ENCODE measurements around the gene FUZ. TPM values are rescaled to one million over a fixed set of nuclear protein-coding genes. Genes with fewer than 3 reads are reported as not detected.

Gene FUZ
- total and polyA plus RNA-seq, 2 donors (not counting 1 experiment from before 2014, with no cell fraction given) = 8.4 to 34.3 TPM

- no peaks in the 10 kb centered on the region for H3K79me2 ChIP-seq (ENCODE audit: control insufficient read depth, insufficient read depth, low read length)
- peaks cover 21% of the 10 kb centered on the region for H3K36me3 ChIP-seq (ENCODE audit: control insufficient read depth, insufficient read depth, low read length)
- no peak overlapping the region for H2AFZ ChIP-seq (ENCODE audit: low read length)
- H3K27ac ChIP-seq (ENCODE audit: insufficient read depth, low read length) = no peak overlapping the region
- H3K4me2 ChIP-seq (ENCODE audit: extremely low read depth, insufficient read depth, low read length) = no peak overlapping the region
- H3K4me1 ChIP-seq (ENCODE audit: control insufficient read depth, extremely low read depth, insufficient read depth, low read length) = no peaks in the 10 kb centered on the region
- no peak for TF ChIP-seq CTCF (conservative IDR thresholded peaks at IDR 0.05 in 1 of 2, IDR thresholded peaks at IDR 0.05 in 1 of 2; ENCODE audit: low read depth in 1 of 2, low read length in 2 of 2)
- TF ChIP-seq EZH2 (IDR thresholded peaks at IDR 0.05; ENCODE audit: low read length, missing control alignments) = no peak
- no peak overlapping the region for H3K4me3 ChIP-seq (replicated peaks in 1 of 4; ENCODE audit: control extremely low read depth in 1 of 4, insufficient read depth in 1 of 4, low read depth in 3 of 4, low read length in 4 of 4)
- no peak overlapping the region for H3K9ac ChIP-seq (ENCODE audit: insufficient read depth, low read length)
- no peaks in the 10 kb centered on the region for H3K27me3 ChIP-seq (ENCODE audit: control insufficient read depth, insufficient read depth, low read length)
- H3K9me3 ChIP-seq (ENCODE audit: control insufficient read depth, insufficient read depth, low read depth, low read length) = no peaks in the 10 kb centered on the region
- DNase-seq (ENCODE audit: low read depth in 2 of 2) = no peak
- H4K20me1 ChIP-seq (ENCODE audit: control insufficient read depth, extremely low read depth, insufficient read depth, low read length) = no peaks in the 10 kb centered on the region
These were observed 18.5 kb upstream of the FUZ start for GRCh38 chr19:49831592-49831991.

GRCh38 chr19:49830766-49831165 is 17.7 kb upstream of the FUZ start:
- Histone ChIP-seq H3K4me1 (ENCODE audit: control insufficient read depth, extremely low read depth, insufficient read depth, low read length) (no peaks in the 10 kb centered on the region), H4K20me1 (ENCODE audit: control insufficient read depth, extremely low read depth, insufficient read depth, low read length) (no peaks in the 10 kb centered on the region), H3K27me3 (ENCODE audit: control insufficient read depth, insufficient read depth, low read length) (no peaks in the 10 kb centered on the region), H3K9ac (ENCODE audit: insufficient read depth, low read length) (no peak overlapping the region), H3K36me3 (ENCODE audit: control insufficient read depth, insufficient read depth, low read length) (peaks cover 18% of the 10 kb centered on the region), H3K79me2 (ENCODE audit: control insufficient read depth, insufficient read depth, low read length) (no peaks in the 10 kb centered on the region), H3K9me3 (ENCODE audit: control insufficient read depth, insufficient read depth, low read depth, low read length) (no peaks in the 10 kb centered on the region), H3K27ac (ENCODE audit: insufficient read depth, low read length) (no peak overlapping the region), H3K4me3 (replicated peaks in 1 of 4; ENCODE audit: control extremely low read depth in 1 of 4, insufficient read depth in 1 of 4, low read depth in 3 of 4, low read length in 4 of 4) (no peak overlapping the region), H2AFZ (ENCODE audit: low read length) (no peak overlapping the region), H3K4me2 (ENCODE audit: extremely low read depth, insufficient read depth, low read length) (no peak overlapping the region)
- TF ChIP-seq EZH2 (IDR thresholded peaks at IDR 0.05; ENCODE audit: low read length, missing control alignments) = no peak
- no peak for TF ChIP-seq CTCF (conservative IDR thresholded peaks at IDR 0.05 in 1 of 2, IDR thresholded peaks at IDR 0.05 in 1 of 2; ENCODE audit: low read depth in 1 of 2, low read length in 2 of 2)
- no peak for DNase-seq (ENCODE audit: low read depth in 2 of 2)

- no peak for DNase-seq (ENCODE audit: low read depth in 2 of 2)
- no peaks in the 10 kb centered on the region for H3K4me1 ChIP-seq (ENCODE audit: control insufficient read depth, extremely low read depth, insufficient read depth, low read length)
- no peak overlapping the region for H3K4me3 ChIP-seq (replicated peaks in 1 of 4; ENCODE audit: control extremely low read depth in 1 of 4, insufficient read depth in 1 of 4, low read depth in 3 of 4, low read length in 4 of 4)
- H2AFZ ChIP-seq (ENCODE audit: low read length) = no peak overlapping the region
- H3K36me3 ChIP-seq (ENCODE audit: control insufficient read depth, insufficient read depth, low read length) = peaks cover 18% of the 10 kb centered on the region
- H3K4me2 ChIP-seq (ENCODE audit: extremely low read depth, insufficient read depth, low read length) = no peak overlapping the region
- no peaks in the 10 kb centered on the region for H3K27me3 ChIP-seq (ENCODE audit: control insufficient read depth, insufficient read depth, low read length)
- no peaks in the 10 kb centered on the region for H3K79me2 ChIP-seq (ENCODE audit: control insufficient read depth, insufficient read depth, low read length)
- no peak overlapping the region for H3K9ac ChIP-seq (ENCODE audit: insufficient read depth, low read length)
- H3K9me3 ChIP-seq (ENCODE audit: control insufficient read depth, insufficient read depth, low read depth, low read length) = no peaks in the 10 kb centered on the region
- TF ChIP-seq CTCF (conservative IDR thresholded peaks at IDR 0.05 in 1 of 2, IDR thresholded peaks at IDR 0.05 in 1 of 2; ENCODE audit: low read depth in 1 of 2, low read length in 2 of 2) = no peak
- H4K20me1 ChIP-seq (ENCODE audit: control insufficient read depth, extremely low read depth, insufficient read depth, low read length) = no peaks in the 10 kb centered on the region
- no peak overlapping the region for H3K27ac ChIP-seq (ENCODE audit: insufficient read depth, low read length)
These were observed 16.6 kb upstream of the FUZ start for GRCh38 chr19:49829721-49830120.
